OCI-LY1 (cell line): ENCODE results near the gene FOXK2.

Experiments
- H2AFZ ChIP-seq: fragments of 200-600 bp; sonication (generic), shearing (Covaris generic); 2 replicates; pipeline ENCODE4 v1.6.0; 2014; ENCODE audit warnings: antibody characterized with exemption, mild to moderate bottlenecking, low read length
- H3F3A ChIP-seq: fragments of 200-600 bp; sonication (generic), shearing (Covaris generic); 2 replicates; pipeline ENCODE4 v1.6.0; 2014; ENCODE audit warnings: mild to moderate bottlenecking, antibody characterized with exemption, low read length, moderate library complexity; ENCODE audit not compliant: insufficient read depth
- H3K27ac ChIP-seq: fragments of 200-600 bp; sonication (generic); 2 replicates; pipeline ENCODE4 v1.5.1; 2014; ENCODE audit warnings: low read length, mixed run types, mild to moderate bottlenecking, low read depth; ENCODE audit not compliant: poor library complexity, severe bottlenecking
- H3K27me3 ChIP-seq: fragments of 200-600 bp; sonication (generic); 2 replicates; pipeline ENCODE4 v1.6.0; 2014; ENCODE audit warnings: antibody characterized with exemption, mild to moderate bottlenecking, low read length, moderate library complexity; ENCODE audit not compliant: insufficient read depth
- H3K36me3 ChIP-seq: fragments of 200-600 bp; sonication (generic); 2 replicates; pipeline ENCODE4 v1.6.1; 2014; ENCODE audit warnings: mild to moderate bottlenecking, antibody characterized with exemption, low read length, moderate library complexity, mixed read lengths; ENCODE audit not compliant: insufficient read depth
- H3K4me1 ChIP-seq: fragments of 200-600 bp; sonication (generic); 2 replicates; pipeline ENCODE4 v1.5.1; 2014; ENCODE audit warnings: mild to moderate bottlenecking, low read length, moderate library complexity; ENCODE audit not compliant: insufficient read depth, severe bottlenecking
- H3K4me2 ChIP-seq: fragments of 200-600 bp; sonication (generic), shearing (Covaris generic); 2 replicates; pipeline ENCODE4 v1.6.1; 2014; ENCODE audit warnings: low read length
- H3K4me3 ChIP-seq: fragments of 200-600 bp; sonication (generic); 2 replicates; pipeline ENCODE4 v1.5.1; 2014; ENCODE audit warnings: low read length, low read depth, mild to moderate bottlenecking, mixed read lengths; ENCODE audit not compliant: poor library complexity, severe bottlenecking
- H3K79me2 ChIP-seq: fragments of 200-600 bp; shearing (Covaris generic); 2 replicates; pipeline ENCODE4 v1.6.1; 2016; ENCODE audit warnings: mixed run types, low read length, mixed read lengths; ENCODE audit not compliant: insufficient read depth
- H3K9ac ChIP-seq: fragments of 200-600 bp; sonication (generic), shearing (Covaris generic); 2 replicates; pipeline ENCODE4 v1.6.1; 2014; ENCODE audit warnings: mild to moderate bottlenecking, low read length, mixed read lengths
- H3K9me2 ChIP-seq: fragments of 200-600 bp; sonication (generic), shearing (Covaris generic); 2 replicates; pipeline ENCODE4 v1.6.1; 2014; ENCODE audit warnings: low read depth, mild to moderate bottlenecking, low read length, mixed read lengths
- H3K9me3 ChIP-seq: fragments of 200-600 bp; shearing (Covaris generic); 2 replicates; pipeline ENCODE4 v1.6.1; 2014; ENCODE audit warnings: low read length, mixed read lengths
- H4K20me1 ChIP-seq: fragments of 200-600 bp; sonication (generic), shearing (Covaris generic); 2 replicates; pipeline ENCODE4 v1.6.0; 2016; ENCODE audit warnings: mild to moderate bottlenecking, low read length; ENCODE audit not compliant: insufficient read depth
- CTCF ChIP-seq: fragments of 200-600 bp; sonication (generic), shearing (Covaris generic); IDR thresholded peaks from 2 replicates; pipeline ENCODE4 v1.5.1; 2017; ENCODE audit warnings: mild to moderate bottlenecking, antibody characterized with exemption, low read length, moderate library complexity, mixed read lengths
- EZH2 ChIP-seq: fragments of 200-600 bp; sonication (generic), shearing (Covaris generic); IDR thresholded peaks from 2 replicates; pipeline ENCODE4 v1.8.0; 2017; ENCODE audit warnings: borderline replicate concordance, mixed run types, mild to moderate bottlenecking, antibody characterized with exemption, low read length, moderate library complexity, mixed read lengths

Gene FOXK2

DNA sequence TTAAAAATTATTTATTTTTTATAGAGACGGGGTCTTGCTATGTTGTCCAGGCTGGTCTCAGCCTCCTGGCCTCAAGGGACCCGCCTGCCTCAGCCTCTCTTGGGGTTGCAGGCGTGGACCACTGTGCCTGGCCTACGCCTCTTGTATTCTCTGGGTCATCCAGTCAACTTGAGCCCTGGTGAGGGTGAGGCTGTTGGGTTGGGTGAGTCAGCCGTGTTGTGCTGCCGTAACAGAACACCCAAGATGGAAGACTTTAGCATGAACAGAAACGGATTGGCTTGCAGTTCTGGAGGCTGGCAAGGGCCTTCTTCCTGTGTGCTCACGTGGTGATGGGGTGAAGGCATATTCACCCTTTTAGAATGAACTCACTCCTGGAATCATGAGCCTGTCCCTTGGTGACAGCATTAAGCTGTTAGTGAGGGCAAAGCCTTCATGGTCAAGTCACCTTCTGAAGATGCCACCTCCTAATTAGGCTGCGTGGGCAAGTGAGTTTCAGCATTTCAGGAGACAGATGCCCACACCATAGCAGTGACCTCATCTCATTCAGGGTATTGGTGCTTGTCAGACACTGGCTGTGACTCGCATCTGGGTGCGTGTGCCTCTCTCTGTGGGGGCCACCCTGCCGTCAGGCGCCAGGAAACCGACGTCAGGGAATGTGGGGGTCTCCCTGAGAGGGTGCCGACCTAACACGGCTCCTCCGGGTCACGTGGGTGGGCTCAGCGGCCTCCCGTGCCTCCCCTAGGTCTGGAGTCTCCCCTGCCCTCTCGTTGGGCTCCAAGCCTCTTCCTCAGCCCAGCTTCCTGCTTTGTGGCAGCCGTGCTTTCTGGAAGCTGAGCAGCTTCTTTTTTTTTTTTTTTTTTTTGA is 79.0 kb downstream of the FOXK2 start:
- H3K27me3 ChIP-seq: no peaks in the 10 kb centered on the region
- H3F3A ChIP-seq: no peaks in the 10 kb centered on the region
- no peak overlapping the region for H3K9ac ChIP-seq
- H3K4me3 ChIP-seq: no peak overlapping the region
- H3K4me2 ChIP-seq: no peak overlapping the region
- peaks cover 95% of the 10 kb centered on the region for H3K36me3 ChIP-seq
- no peak overlapping the region for H2AFZ ChIP-seq
- no peaks in the 10 kb centered on the region for H4K20me1 ChIP-seq
- H3K4me1 ChIP-seq: peaks cover 64% of the 10 kb centered on the region
- no peaks in the 10 kb centered on the region for H3K9me3 ChIP-seq
- H3K79me2 ChIP-seq: no peaks in the 10 kb centered on the region
- no peaks in the 10 kb centered on the region for H3K9me2 ChIP-seq
- TF ChIP-seq EZH2 (no peak), CTCF (no peak)
- H3K27ac ChIP-seq: peak overlapping the region; percentile 54

DNA sequence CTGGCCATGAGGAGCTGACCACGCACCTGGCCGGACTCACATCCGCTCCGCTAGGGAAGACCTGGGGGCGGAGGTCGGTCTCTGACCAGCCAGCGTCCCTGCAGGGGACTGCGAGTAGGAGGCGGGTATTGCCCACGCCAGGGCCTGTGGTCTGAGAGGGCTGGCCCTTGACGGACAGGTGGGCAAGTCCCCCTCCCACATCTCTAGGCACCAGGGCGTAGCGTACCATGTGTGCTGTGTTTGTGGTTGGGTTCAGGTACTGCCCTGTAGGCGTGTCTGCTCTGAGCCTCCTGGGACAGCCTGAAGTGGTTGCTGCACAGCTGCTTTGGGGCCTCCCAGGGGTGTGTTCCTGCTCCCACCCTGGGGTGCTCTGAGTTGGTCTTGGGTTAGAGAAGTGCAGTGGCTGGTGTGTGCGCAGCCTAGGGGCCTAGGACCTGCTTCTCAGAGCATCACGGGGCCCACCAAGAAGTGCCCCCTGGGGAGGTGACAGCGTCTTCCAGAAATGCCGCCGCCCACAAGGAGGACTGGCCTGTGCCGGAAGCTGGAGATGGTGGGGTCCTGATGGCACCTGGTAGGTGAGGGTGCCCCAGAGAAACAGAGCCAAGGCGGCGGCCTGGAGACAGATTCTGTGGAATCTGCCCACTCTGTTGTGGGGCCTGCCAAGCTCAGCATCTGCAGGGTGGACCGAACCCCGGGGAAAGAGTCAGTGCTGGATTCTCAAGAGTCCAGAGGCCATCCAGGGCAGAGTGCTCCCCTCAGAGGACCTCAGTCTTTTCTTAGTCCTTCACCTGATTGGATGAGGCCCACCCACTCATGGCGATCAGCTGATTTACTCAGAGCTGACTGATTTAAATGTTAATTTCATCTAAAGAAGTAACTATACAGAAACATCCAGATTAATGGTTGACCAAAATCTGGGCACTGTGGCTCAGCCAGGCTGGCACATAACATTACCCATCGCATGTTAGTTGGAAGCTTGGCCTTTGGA is 80.4 kb downstream of the FOXK2 start:
- Histone ChIP-seq H3K9me2 (no peaks in the 10 kb centered on the region), H3K27me3 (no peaks in the 10 kb centered on the region), H3K36me3 (peaks cover 98% of the 10 kb centered on the region), H3K9ac (no peak overlapping the region), H3K79me2 (no peaks in the 10 kb centered on the region), H3F3A (no peaks in the 10 kb centered on the region), H3K9me3 (no peaks in the 10 kb centered on the region), H3K4me3 (no peak overlapping the region), H4K20me1 (no peaks in the 10 kb centered on the region), H3K27ac (peak overlapping the region; percentile 54), H3K4me2 (peak overlapping the region; percentile 9; the same call in 1 of the 2 replicates), H3K4me1 (peaks cover 52% of the 10 kb centered on the region), H2AFZ (no peak overlapping the region)
- TF ChIP-seq EZH2 (no peak), CTCF (no peak)

GRCh38 chr17:82600731-82601446 is 81.4 kb downstream of the FOXK2 start:
- no peaks in the 10 kb centered on the region for H4K20me1 ChIP-seq
- H2AFZ ChIP-seq: no peak overlapping the region
- no peak overlapping the region for H3K4me2 ChIP-seq
- H3K27ac ChIP-seq: no peak overlapping the region
- no peaks in the 10 kb centered on the region for H3K79me2 ChIP-seq
- peaks cover 98% of the 10 kb centered on the region for H3K36me3 ChIP-seq
- H3K27me3 ChIP-seq: no peaks in the 10 kb centered on the region
- no peak overlapping the region for H3K4me3 ChIP-seq
- no peak overlapping the region for H3K9ac ChIP-seq
- H3F3A ChIP-seq: no peaks in the 10 kb centered on the region
- peaks cover 43% of the 10 kb centered on the region for H3K4me1 ChIP-seq
- TF ChIP-seq CTCF: no peak
- TF ChIP-seq EZH2: no peak
- H3K9me3 ChIP-seq: no peaks in the 10 kb centered on the region
- H3K9me2 ChIP-seq: no peaks in the 10 kb centered on the region
